DMS 273 treated with DMSO at 0.1 percent for 48 hours (cell line): ENCODE measurements around the gene AIF1.

Experiments used
- DNase-seq: peaks from one replicate; lab custom pipeline; 2025; lab: John Stamatoyannopoulos, UW

Gene AIF1

GRCh38 chr6:31614684-31615578, at the start of gene AIF1:
Gene AIF1 (plus strand): TSS chr6:31615234. CDS start chr6:31615330, 96 bp downstream.
- no peak for DNase-seq

- no peak for DNase-seq
Observed at GRCh38 chr6:31567531-31568370, 47.3 kb upstream of the AIF1 start.

DNA sequence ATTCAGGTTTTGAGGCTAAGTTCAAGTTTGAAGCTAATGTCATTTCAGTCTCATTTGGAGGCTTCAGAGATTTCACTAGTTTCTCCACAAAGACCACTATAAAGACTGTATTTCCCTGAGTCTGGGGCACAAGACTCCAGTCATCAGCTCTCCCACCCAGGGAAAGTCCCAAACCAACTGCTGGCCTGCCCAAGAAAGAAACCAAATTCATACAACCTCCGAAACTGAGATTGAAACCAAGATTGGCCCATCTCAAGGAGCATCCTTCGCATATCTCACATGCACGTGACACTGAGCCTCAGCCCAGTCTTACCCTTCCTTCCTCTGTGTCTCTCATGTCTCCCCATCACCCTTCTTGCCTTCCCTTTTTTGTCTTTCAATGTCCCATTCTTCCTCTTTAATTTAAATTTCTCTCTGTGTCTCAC, 46.5 kb upstream of the AIF1 start:
- no peak for DNase-seq

DNA sequence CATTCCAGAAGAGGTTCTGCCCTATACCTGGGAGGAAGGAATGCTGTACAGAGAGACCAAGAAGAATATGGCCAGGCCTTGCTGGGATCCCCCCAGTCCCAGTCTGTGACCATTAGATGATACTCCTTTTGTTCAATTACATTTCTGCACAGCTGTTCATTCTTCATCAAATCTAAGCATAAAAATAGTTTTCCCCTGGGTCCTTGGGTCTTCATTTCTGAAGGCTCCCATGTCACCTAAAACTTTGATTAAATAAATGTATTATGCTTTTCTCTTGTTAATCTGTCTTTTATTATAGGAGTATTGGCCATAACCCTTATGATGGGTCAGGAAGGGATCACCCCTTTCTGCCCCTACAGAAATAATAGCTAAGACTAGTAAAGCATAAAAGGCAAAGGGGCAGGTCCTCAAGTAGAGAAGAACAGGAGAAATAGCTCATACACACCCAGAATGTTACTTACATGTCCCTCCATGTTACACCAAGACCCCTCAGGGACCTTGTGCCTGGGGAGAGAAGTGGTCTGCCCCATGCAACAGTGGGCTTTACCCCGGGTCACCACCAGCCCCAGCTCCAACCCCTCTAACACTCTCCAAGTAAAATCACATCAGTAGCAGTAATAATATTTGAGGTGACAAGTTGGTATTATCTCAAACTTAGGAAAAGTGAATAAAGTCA, 45.0 kb upstream of the AIF1 start:
- DNase-seq = no peak

DNA sequence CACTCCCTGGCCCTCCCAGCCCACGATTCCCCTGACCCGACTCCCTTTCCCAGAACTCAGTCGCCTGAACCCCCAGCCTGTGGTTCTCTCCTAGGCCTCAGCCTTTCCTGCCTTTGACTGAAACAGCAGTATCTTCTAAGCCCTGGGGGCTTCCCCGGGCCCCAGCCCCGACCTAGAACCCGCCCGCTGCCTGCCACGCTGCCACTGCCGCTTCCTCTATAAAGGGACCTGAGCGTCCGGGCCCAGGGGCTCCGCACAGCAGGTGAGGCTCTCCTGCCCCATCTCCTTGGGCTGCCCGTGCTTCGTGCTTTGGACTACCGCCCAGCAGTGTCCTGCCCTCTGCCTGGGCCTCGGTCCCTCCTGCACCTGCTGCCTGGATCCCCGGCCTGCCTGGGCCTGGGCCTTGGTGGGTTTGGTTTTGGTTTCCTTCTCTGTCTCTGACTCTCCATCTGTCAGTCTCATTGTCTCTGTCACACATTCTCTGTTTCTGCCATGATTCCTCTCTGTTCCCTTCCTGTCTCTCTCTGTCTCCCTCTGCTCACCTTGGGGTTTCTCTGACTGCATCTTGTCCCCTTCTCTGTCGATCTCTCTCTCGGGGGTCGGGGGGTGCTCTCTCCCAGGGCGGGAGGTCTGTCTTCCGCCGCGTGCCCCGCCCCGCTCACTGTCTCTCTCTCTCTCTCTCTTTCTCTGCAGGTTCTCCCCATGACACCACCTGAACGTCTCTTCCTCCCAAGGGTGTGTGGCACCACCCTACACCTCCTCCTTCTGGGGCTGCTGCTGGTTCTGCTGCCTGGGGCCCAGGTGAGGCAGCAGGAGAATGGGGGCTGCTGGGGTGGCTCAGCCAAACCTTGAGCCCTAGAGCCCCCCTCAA, 42.8 kb upstream of the AIF1 start, which contains the start of gene LTA:
TSS of gene LTA (plus strand) at position 249 of the 871 bp plus-strand sequence. CDS start at position 703, 454 bp downstream.
- DNase-seq = no peak

DNA sequence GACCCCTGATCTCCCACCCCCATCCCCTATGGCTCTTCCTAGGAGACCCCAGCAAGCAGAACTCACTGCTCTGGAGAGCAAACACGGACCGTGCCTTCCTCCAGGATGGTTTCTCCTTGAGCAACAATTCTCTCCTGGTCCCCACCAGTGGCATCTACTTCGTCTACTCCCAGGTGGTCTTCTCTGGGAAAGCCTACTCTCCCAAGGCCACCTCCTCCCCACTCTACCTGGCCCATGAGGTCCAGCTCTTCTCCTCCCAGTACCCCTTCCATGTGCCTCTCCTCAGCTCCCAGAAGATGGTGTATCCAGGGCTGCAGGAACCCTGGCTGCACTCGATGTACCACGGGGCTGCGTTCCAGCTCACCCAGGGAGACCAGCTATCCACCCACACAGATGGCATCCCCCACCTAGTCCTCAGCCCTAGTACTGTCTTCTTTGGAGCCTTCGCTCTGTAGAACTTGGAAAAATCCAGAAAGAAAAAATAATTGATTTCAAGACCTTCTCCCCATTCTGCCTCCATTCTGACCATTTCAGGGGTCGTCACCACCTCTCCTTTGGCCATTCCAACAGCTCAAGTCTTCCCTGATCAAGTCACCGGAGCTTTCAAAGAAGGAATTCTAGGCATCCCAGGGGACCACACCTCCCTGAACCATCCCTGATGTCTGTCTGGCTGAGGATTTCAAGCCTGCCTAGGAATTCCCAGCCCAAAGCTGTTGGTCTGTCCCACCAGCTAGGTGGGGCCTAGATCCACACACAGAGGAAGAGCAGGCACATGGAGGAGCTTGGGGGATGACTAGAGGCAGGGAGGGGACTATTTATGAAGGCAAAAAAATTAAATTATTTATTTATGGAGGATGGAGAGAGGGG, 41.6 kb upstream of the AIF1 start:
- no peak for DNase-seq

- DNase-seq = no peak
Observed at GRCh38 chr6:31574106-31575061, 40.6 kb upstream of the AIF1 start.

GRCh38 chr6:31575335-31575901, 39.6 kb upstream of the AIF1 start, which contains the start of gene TNF:
Gene TNF (plus strand): TSS chr6:31575565. CDS start chr6:31575742, 177 bp downstream.
- DNase-seq = no peak

GRCh38 chr6:31575952-31576685, 38.9 kb upstream of the AIF1 start:
- no peak for DNase-seq

DNA sequence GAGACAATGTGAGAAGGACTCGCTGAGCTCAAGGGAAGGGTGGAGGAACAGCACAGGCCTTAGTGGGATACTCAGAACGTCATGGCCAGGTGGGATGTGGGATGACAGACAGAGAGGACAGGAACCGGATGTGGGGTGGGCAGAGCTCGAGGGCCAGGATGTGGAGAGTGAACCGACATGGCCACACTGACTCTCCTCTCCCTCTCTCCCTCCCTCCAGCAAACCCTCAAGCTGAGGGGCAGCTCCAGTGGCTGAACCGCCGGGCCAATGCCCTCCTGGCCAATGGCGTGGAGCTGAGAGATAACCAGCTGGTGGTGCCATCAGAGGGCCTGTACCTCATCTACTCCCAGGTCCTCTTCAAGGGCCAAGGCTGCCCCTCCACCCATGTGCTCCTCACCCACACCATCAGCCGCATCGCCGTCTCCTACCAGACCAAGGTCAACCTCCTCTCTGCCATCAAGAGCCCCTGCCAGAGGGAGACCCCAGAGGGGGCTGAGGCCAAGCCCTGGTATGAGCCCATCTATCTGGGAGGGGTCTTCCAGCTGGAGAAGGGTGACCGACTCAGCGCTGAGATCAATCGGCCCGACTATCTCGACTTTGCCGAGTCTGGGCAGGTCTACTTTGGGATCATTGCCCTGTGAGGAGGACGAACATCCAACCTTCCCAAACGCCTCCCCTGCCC, 38.0 kb upstream of the AIF1 start:
- DNase-seq = no peak

DNA sequence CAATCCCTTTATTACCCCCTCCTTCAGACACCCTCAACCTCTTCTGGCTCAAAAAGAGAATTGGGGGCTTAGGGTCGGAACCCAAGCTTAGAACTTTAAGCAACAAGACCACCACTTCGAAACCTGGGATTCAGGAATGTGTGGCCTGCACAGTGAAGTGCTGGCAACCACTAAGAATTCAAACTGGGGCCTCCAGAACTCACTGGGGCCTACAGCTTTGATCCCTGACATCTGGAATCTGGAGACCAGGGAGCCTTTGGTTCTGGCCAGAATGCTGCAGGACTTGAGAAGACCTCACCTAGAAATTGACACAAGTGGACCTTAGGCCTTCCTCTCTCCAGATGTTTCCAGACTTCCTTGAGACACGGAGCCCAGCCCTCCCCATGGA, 37.5 kb upstream of the AIF1 start:
- no peak for DNase-seq

DNA sequence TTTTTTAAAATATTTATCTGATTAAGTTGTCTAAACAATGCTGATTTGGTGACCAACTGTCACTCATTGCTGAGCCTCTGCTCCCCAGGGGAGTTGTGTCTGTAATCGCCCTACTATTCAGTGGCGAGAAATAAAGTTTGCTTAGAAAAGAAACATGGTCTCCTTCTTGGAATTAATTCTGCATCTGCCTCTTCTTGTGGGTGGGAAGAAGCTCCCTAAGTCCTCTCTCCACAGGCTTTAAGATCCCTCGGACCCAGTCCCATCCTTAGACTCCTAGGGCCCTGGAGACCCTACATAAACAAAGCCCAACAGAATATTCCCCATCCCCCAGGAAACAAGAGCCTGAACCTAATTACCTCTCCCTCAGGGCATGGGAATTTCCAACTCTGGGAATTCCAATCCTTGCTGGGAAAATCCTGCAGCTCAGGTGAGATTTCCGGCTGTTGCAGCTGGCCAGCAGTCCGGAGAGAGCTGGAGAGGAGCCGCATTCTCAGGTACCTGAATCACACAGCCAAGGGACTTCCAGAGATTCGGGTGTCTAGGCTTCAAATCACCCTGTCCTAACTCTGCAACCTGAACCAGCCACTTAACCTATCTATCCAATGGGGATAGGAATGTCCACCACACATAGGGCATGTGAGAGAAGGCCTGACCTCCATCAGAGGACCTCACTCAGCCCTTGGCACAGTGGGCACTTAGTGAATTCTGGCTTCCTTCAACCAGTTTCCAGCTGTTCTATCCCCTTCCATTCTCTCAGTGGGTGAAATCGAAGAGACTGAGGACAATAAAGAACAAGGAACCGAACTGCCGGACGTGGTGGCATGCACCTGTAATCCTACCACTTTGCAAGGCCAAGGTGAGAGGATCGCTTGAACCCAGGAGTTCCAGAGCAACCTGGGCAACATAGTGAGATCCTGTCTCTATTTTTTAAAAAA, 36.6 kb upstream of the AIF1 start:
- no peak for DNase-seq

DNA sequence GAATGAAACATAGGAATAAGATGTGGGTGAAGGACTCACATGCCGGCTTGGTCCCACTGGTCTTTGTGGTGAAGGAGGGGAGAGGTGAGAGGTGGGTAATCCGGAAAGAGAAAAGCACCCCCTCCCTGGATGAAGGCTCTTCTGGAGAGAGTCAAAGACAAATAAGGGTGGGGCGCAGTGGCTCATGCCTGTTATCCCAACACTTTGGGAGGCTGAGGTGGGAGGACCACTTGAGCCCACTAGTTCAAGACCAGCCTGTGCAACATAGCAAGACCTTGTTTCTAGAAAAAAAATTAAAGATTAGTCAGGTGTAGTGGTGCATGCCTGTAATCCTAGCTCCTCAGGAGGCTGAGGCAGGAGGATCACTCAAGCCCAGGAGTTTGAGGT, 35.9 kb upstream of the AIF1 start:
- no peak for DNase-seq

- no peak for DNase-seq
Observed at GRCh38 chr6:31579546-31580437, 35.2 kb upstream of the AIF1 start.

GRCh38 chr6:31580438-31580740, 34.6 kb upstream of the AIF1 start:
- no peak for DNase-seq
